ENCODE results near the gene TRIM34. TPM values are rescaled to one million over a fixed set of nuclear protein-coding genes. Genes with fewer than 3 reads are reported as not detected.

TRIM34 gene
- polyA plus RNA-seq, 1 of the 3 experiments (the other 2 are of a cell fraction), result 3.2 TPM

DNA sequence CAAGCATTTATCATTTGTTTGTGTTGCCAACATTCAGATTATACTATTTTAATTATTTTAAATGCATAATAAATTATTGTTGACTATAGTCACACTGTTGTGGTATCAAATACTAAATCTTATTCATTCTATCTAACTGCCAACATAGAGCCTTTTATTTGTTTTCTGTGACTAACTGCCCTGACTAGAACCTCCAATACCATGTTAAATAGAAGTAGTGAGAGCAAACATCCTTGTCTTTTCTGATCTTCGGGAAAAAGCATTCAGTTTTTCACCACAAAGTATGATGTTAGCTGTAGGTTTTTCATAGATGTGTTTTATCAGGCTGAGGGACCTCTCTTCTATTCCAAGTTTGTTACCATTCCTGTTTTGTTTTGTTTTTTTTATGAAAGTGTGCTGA lies 15.2 kb downstream of the TRIM34 start:
- DNase-seq, result no peak
- no peaks in the 10 kb centered on the region for H3F3A ChIP-seq (replicated peaks; ENCODE audit: insufficient read depth)
- ChIA-PET POLR2A (no interaction called here), CTCF (no interaction called here)
- no peaks in the 10 kb centered on the region for H3K4me1 ChIP-seq (ENCODE audit: control insufficient read depth in 1 of 2, insufficient read depth in 2 of 2, low read depth in 1 of 2, low read length in 1 of 2)
- no peaks in the 10 kb centered on the region for H3K27me3 ChIP-seq (ENCODE audit: insufficient read depth)
- no peak overlapping the region for H3K9ac ChIP-seq
- H4K20me1 ChIP-seq (ENCODE audit: insufficient read depth), result no peaks in the 10 kb centered on the region
- H3K27ac ChIP-seq (ENCODE audit: low read depth in 2 of 2, low read length in 1 of 2), result no peak overlapping the region
- no peaks in the 10 kb centered on the region for H3K9me3 ChIP-seq
- H3K9me2 ChIP-seq, result no peaks in the 10 kb centered on the region
- no peak overlapping the region for H3K4me2 ChIP-seq
- H3K79me2 ChIP-seq (ENCODE audit: insufficient read depth), result no peaks in the 10 kb centered on the region
- WGBS (ENCODE audit: low lambda C conversion rate), result 3% methylated on average over 1 of the region's 1 CpG
- no peaks in the 10 kb centered on the region for H3K36me3 ChIP-seq (replicated peaks in 1 of 2; ENCODE audit: control insufficient read depth in 1 of 2, insufficient read depth in 2 of 2, low read length in 1 of 2)
- TF ChIP-seq JUND (IDR thresholded peaks at IDR 0.05) (no peak), CHD2 (IDR thresholded peaks at IDR 0.05; ENCODE audit: low read length, partially characterized antibody) (no peak), GATA2 (CRISPR knock-in tag; IDR thresholded peaks at IDR 0.05) (no peak)
- H3K4me3 ChIP-seq (ENCODE audit: low read depth in 2 of 2, low read length in 1 of 2), result no peak overlapping the region
- H2AFZ ChIP-seq (ENCODE audit: low read depth), result no peak overlapping the region

DNA sequence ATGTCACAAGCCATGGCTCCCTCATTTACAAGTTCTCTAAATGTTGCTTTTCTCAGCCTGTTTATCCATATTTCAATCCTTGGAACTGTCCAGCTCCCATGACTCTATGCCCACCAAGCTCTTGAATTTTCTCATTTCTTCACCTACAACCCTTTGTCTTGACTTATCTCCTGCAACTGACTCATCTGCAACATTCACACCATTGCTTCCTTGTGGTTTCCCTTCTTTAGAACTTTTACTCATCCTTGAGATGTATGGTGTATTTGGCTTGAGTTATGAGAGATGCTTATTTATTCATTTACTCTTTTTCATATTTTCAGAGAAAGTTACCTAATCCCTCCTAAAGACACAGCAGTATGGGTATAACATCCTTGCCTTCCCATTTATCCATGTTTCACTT lies 18.8 kb downstream of the TRIM34 start:
- DNase-seq, result no peak
- H3K27ac ChIP-seq (ENCODE audit: low read depth in 2 of 2, low read length in 1 of 2), result no peak overlapping the region
- H2AFZ ChIP-seq (ENCODE audit: low read depth), result no peak overlapping the region
- no peaks in the 10 kb centered on the region for H3K9me3 ChIP-seq
- H3K4me2 ChIP-seq, result no peak overlapping the region
- no peak for TF ChIP-seq CHD2 (IDR thresholded peaks at IDR 0.05; ENCODE audit: low read length, partially characterized antibody)
- no peak overlapping the region for H3K4me3 ChIP-seq (ENCODE audit: low read depth in 2 of 2, low read length in 1 of 2)
- ChIA-PET CTCF (no interaction called here), POLR2A (no interaction called here)
- no peaks in the 10 kb centered on the region for H3K79me2 ChIP-seq (ENCODE audit: insufficient read depth)
- H3K36me3 ChIP-seq (replicated peaks in 1 of 2; ENCODE audit: control insufficient read depth in 1 of 2, insufficient read depth in 2 of 2, low read length in 1 of 2), result no peaks in the 10 kb centered on the region
- H3K9ac ChIP-seq, result no peak overlapping the region
- no peaks in the 10 kb centered on the region for H4K20me1 ChIP-seq (ENCODE audit: insufficient read depth)
- no peaks in the 10 kb centered on the region for H3K9me2 ChIP-seq
- H3K4me1 ChIP-seq (ENCODE audit: control insufficient read depth in 1 of 2, insufficient read depth in 2 of 2, low read depth in 1 of 2, low read length in 1 of 2), result no peaks in the 10 kb centered on the region
- H3F3A ChIP-seq (replicated peaks; ENCODE audit: insufficient read depth), result no peaks in the 10 kb centered on the region
- H3K27me3 ChIP-seq (ENCODE audit: insufficient read depth), result no peaks in the 10 kb centered on the region; the same call in 1 of the 2 replicates

DNA sequence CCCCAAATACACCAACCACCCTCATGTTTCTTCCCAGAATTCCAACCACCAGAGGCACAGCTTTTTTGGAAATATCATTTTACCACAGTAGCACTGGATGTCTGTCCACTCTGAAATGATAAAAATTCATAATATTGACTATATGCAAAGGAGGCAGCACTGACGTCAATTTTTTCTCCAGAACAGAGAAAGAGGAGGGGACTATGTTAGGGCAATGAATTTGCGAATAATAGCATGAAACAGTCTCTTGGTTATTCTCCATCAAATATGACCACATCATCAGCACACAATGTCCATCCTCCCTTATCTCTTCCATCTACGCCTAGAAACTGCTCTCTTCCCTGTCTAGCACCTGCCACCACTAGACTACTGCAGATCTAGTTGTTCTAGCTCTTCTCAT lies 21.3 kb downstream of the TRIM34 start:
- CTCF ChIA-PET, result no interaction called here

DNA sequence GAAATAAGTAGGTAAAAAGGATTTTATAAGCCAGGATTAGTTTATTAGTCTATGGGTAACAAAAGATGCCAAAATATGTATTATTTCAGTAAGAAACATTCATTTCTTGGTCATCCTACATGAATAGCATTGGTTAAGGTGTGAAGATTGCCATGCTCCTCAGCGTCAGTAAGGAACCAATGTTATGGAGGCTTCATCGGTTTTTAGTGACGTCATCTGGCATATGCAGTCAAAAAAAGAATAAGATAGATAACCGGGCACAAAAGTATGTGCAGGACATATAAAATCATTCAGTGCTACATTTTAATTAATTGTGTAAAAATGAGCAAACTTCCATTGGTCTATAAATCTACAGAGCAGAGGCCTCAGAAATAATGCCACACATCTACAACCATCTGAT lies 30.7 kb downstream of the TRIM34 start:
- DNase-seq, result no peak
- 13% methylated on average over 4 of the region's 4 CpGs for WGBS (ENCODE audit: low lambda C conversion rate)
- TF ChIP-seq RCOR1 (IDR thresholded peaks at IDR 0.05; ENCODE audit: low read length), result no peak
- no peak for TF ChIP-seq SMC3 (IDR thresholded peaks at IDR 0.05; ENCODE audit: low read depth, low read length)
- TF ChIP-seq POLR2AphosphoS5 (IDR thresholded peaks at IDR 0.05; ENCODE audit: low read depth, low read length), result no peak
- TF ChIP-seq RAD21 (IDR thresholded peaks at IDR 0.05; ENCODE audit: low read length), result no peak
- TF ChIP-seq NRF1 (IDR thresholded peaks at IDR 0.05; ENCODE audit: low read depth, low read length), result no peak
- no peak for TF ChIP-seq GATA2 (CRISPR knock-in tag; IDR thresholded peaks at IDR 0.05)
- no peak for TF ChIP-seq MEF2A (IDR thresholded peaks at IDR 0.05; ENCODE audit: borderline replicate concordance, low read depth)
- TF ChIP-seq EZH2phosphoT487 (IDR thresholded peaks at IDR 0.05; ENCODE audit: borderline replicate concordance, low read depth), result no peak
- no peak for TF ChIP-seq MXI1 (IDR thresholded peaks at IDR 0.05; ENCODE audit: low read depth, low read length)
- TF ChIP-seq, protein P1, sequence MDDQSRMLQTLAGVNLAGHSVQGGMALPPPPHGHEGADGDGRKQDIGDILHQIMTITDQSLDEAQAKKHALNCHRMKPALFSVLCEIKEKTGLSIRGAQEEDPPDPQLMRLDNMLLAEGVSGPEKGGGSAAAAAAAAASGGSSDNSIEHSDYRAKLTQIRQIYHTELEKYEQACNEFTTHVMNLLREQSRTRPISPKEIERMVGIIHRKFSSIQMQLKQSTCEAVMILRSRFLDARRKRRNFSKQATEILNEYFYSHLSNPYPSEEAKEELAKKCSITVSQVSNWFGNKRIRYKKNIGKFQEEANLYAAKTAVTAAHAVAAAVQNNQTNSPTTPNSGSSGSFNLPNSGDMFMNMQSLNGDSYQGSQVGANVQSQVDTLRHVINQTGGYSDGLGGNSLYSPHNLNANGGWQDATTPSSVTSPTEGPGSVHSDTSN (IDR thresholded peaks at IDR 0.05), result no peak
- no peak for TF ChIP-seq EP300 (IDR thresholded peaks at IDR 0.05; ENCODE audit: borderline replicate concordance in 1 of 2, low read depth in 1 of 2, low read length in 1 of 2)
- TF ChIP-seq, protein P2, sequence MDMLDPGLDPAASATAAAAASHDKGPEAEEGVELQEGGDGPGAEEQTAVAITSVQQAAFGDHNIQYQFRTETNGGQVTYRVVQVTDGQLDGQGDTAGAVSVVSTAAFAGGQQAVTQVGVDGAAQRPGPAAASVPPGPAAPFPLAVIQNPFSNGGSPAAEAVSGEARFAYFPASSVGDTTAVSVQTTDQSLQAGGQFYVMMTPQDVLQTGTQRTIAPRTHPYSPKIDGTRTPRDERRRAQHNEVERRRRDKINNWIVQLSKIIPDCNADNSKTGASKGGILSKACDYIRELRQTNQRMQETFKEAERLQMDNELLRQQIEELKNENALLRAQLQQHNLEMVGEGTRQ (IDR thresholded peaks at IDR 0.05; ENCODE audit: borderline replicate concordance, low read depth, low read length), result no peak
- TF ChIP-seq GABPA (IDR thresholded peaks at IDR 0.05; ENCODE audit: low read depth), result no peak

More for the DNA sequence above, 21.3 kb downstream of the TRIM34 start:
- Histone ChIP-seq H3K4me1 (ENCODE audit: control insufficient read depth in 1 of 2, insufficient read depth in 2 of 2, low read depth in 1 of 2, low read length in 1 of 2) (no peaks in the 10 kb centered on the region), H3K4me2 (no peak overlapping the region), H4K20me1 (ENCODE audit: insufficient read depth) (no peaks in the 10 kb centered on the region), H3K9ac (no peak overlapping the region), H3K27me3 (ENCODE audit: insufficient read depth) (no peaks in the 10 kb centered on the region; the same call in 1 of the 2 replicates), H3K4me3 (ENCODE audit: low read depth in 2 of 2, low read length in 1 of 2) (no peak overlapping the region), H3K36me3 (replicated peaks in 1 of 2; ENCODE audit: control insufficient read depth in 1 of 2, insufficient read depth in 2 of 2, low read length in 1 of 2) (no peaks in the 10 kb centered on the region), H3K9me3 (no peaks in the 10 kb centered on the region), H3K27ac (ENCODE audit: low read depth in 2 of 2, low read length in 1 of 2) (no peak overlapping the region), H3K9me2 (no peaks in the 10 kb centered on the region), H3K79me2 (ENCODE audit: insufficient read depth) (no peaks in the 10 kb centered on the region), H3F3A (replicated peaks; ENCODE audit: insufficient read depth) (no peaks in the 10 kb centered on the region), H2AFZ (ENCODE audit: low read depth) (no peak overlapping the region)
- TF ChIP-seq FOXJ3 (CRISPR knock-in tag; IDR thresholded peaks at IDR 0.05) (no peak), FOSL2 (IDR thresholded peaks at IDR 0.05; ENCODE audit: borderline replicate concordance, low read depth) (no peak), ELF1 (IDR thresholded peaks at IDR 0.05) (no peak), RXRA (IDR thresholded peaks at IDR 0.05; ENCODE audit: borderline replicate concordance, low read depth) (no peak), MEF2A (IDR thresholded peaks at IDR 0.05; ENCODE audit: borderline replicate concordance, low read depth) (no peak), YY1 (IDR thresholded peaks at IDR 0.05; ENCODE audit: low read depth) (no peak)
- POLR2A ChIA-PET, result no interaction called here
- 13% methylated on average over 3 of the region's 3 CpGs for WGBS (ENCODE audit: low lambda C conversion rate)
- DNase-seq, result no peak

More for the DNA sequence above, 30.7 kb downstream of the TRIM34 start:
- no peaks in the 10 kb centered on the region for H3K36me3 ChIP-seq (replicated peaks in 1 of 2; ENCODE audit: control insufficient read depth in 1 of 2, insufficient read depth in 2 of 2, low read length in 1 of 2)
- H2AFZ ChIP-seq (ENCODE audit: low read depth), result no peak overlapping the region
- H3K79me2 ChIP-seq (ENCODE audit: insufficient read depth), result no peaks in the 10 kb centered on the region
- H3K27ac ChIP-seq (ENCODE audit: low read depth in 2 of 2, low read length in 1 of 2), result no peak overlapping the region
- no peak overlapping the region for H3K9ac ChIP-seq
- no peaks in the 10 kb centered on the region for H3K9me2 ChIP-seq
- ChIA-PET CTCF (interaction anchor here (0.6 kb wide), 1 partner anchor 70 kb away, joined by 4 read pairs; no protein-coding TSS in a partner anchor), POLR2A (no interaction called here)
- no peak overlapping the region for H3K4me3 ChIP-seq (ENCODE audit: low read depth in 2 of 2, low read length in 1 of 2)
- H4K20me1 ChIP-seq (ENCODE audit: insufficient read depth), result no peaks in the 10 kb centered on the region
- H3K4me1 ChIP-seq (ENCODE audit: control insufficient read depth in 1 of 2, insufficient read depth in 2 of 2, low read depth in 1 of 2, low read length in 1 of 2), result no peaks in the 10 kb centered on the region
- no peaks in the 10 kb centered on the region for H3K27me3 ChIP-seq (ENCODE audit: insufficient read depth)
- H3K4me2 ChIP-seq, result no peak overlapping the region
- H3K9me3 ChIP-seq, result no peaks in the 10 kb centered on the region
- H3F3A ChIP-seq (replicated peaks; ENCODE audit: insufficient read depth), result no peaks in the 10 kb centered on the region
